Liver (tissue), 9 donors: ENCODE results near the gene SHISAL1. TPM values are rescaled to one million over a fixed set of nuclear protein-coding genes. Genes with fewer than 3 reads are reported as not detected.
"Not testable (repeated sequence)": the region's sequence is repeated elsewhere in the genome, so short reads cannot be mapped to it uniquely, and the experiment has no call there.

Source experiments
- DNase-seq: peaks from one replicate; pipeline ENCODE4 v3.0.0-alpha.2; 2017; ENCODE audit warnings: low spot score
- H3K27ac ChIP-seq, 2 donors: one replicate each; pipeline ENCODE4 v1.7.0; 2013; ENCODE audit warnings: inconsistent platforms in 2 of 2, low read length in 2 of 2, control low read depth in 1 of 2, low read depth in 1 of 2, mild to moderate bottlenecking in 1 of 2
- H3K27me3 ChIP-seq, 4 donors: one replicate each; pipeline versions ENCODE4 v1.6.1 to v1.7.0; 2013; ENCODE audit warnings: low read length in 3 of 4, inconsistent platforms in 1 of 4, mild to moderate bottlenecking in 1 of 4, moderate library complexity in 1 of 4; ENCODE audit not compliant: control insufficient read depth in 4 of 4, insufficient read depth in 4 of 4
- H3K36me3 ChIP-seq, 4 donors: one replicate each; pipeline versions ENCODE4 v1.6.1 to v1.7.0; 2013; ENCODE audit warnings: low read length in 3 of 4, mild to moderate bottlenecking in 3 of 4, low read depth in 1 of 4, moderate library complexity in 1 of 4; ENCODE audit not compliant: control insufficient read depth in 4 of 4, insufficient read depth in 3 of 4
- H3K4me1 ChIP-seq, 4 donors: one replicate each; pipeline versions ENCODE4 v1.6.1 to v1.7.0; 2013; ENCODE audit warnings: low read length in 3 of 4, mild to moderate bottlenecking in 3 of 4, moderate library complexity in 1 of 4; ENCODE audit not compliant: control insufficient read depth in 4 of 4, insufficient read depth in 4 of 4
- H3K4me3 ChIP-seq, 3 donors: one replicate each; pipeline versions ENCODE4 v1.6.1 to v1.7.0; 2013; ENCODE audit warnings: low read length in 3 of 3, control low read depth in 1 of 3, low read depth in 1 of 3, mild to moderate bottlenecking in 1 of 3
- H3K9ac ChIP-seq, 2 donors: one replicate each; pipeline ENCODE4 v1.7.0; 2013; ENCODE audit warnings: low read length in 2 of 2, mild to moderate bottlenecking in 2 of 2, moderate library complexity in 2 of 2, control low read depth in 1 of 2, low read depth in 1 of 2
- H3K9me3 ChIP-seq, 4 donors: one replicate each; pipeline versions ENCODE4 v1.6.1 to v1.7.0; 2013; ENCODE audit warnings: low read length in 3 of 4; ENCODE audit not compliant: control insufficient read depth in 4 of 4
- ATF3 ChIP-seq: IDR thresholded peaks from 2 replicates; pipeline ENCODE4 v1.6.1; 2016; ENCODE audit warnings: antibody characterized with exemption
- EGR1 ChIP-seq, 2 donors: IDR thresholded peaks; 2 replicates each; pipeline ENCODE4 v1.6.1; 2016 to 2018; ENCODE audit warnings: antibody characterized with exemption in 2 of 2, low read depth in 2 of 2
- FOXA1 ChIP-seq: IDR thresholded peaks from 2 replicates; pipeline ENCODE4 v1.6.1; 2016; ENCODE audit warnings: antibody characterized with exemption
- FOXA2 ChIP-seq: IDR thresholded peaks from 2 replicates; pipeline ENCODE4 v1.6.1; 2016; ENCODE audit warnings: antibody characterized with exemption
- GABPA ChIP-seq, 2 donors: IDR thresholded peaks in 1 of 2; conservative IDR thresholded peaks in 1 of 2; 2 replicates each; pipeline ENCODE4 v1.6.1; 2016; ENCODE audit warnings: antibody characterized with exemption in 2 of 2, mild to moderate bottlenecking in 1 of 2, moderate library complexity in 1 of 2
- HNF4A ChIP-seq, 2 donors: conservative IDR thresholded peaks; 2 replicates each; pipeline ENCODE4 v1.6.1; 2016; ENCODE audit warnings: antibody characterized with exemption in 2 of 2, mild to moderate bottlenecking in 2 of 2
- HNF4G ChIP-seq: IDR thresholded peaks from 2 replicates; pipeline ENCODE4 v1.6.1; 2016; ENCODE audit warnings: antibody characterized with exemption
- JUND ChIP-seq, 2 donors: IDR thresholded peaks; 2 replicates each; pipeline ENCODE4 v1.6.1; 2016; ENCODE audit warnings: antibody characterized with exemption in 2 of 2
- MAX ChIP-seq: IDR thresholded peaks from 2 replicates; pipeline ENCODE4 v1.6.1; 2016; ENCODE audit warnings: antibody characterized with exemption
- NR2F2 ChIP-seq: IDR thresholded peaks from 2 replicates; pipeline ENCODE4 v1.6.1; 2016; ENCODE audit warnings: antibody characterized with exemption
- RAD21 ChIP-seq, 2 donors: IDR thresholded peaks; 2 replicates each; pipeline ENCODE4 v1.6.1; 2016; ENCODE audit warnings: antibody characterized with exemption in 2 of 2, mild to moderate bottlenecking in 2 of 2
- RXRA ChIP-seq, 2 donors: IDR thresholded peaks; 2 replicates each; pipeline ENCODE4 v1.6.1; 2017 to 2018; ENCODE audit warnings: antibody characterized with exemption in 2 of 2, mild to moderate bottlenecking in 1 of 2
- SP1 ChIP-seq: IDR thresholded peaks from 2 replicates; pipeline ENCODE4 v1.6.1; 2018; ENCODE audit warnings: antibody characterized with exemption, mild to moderate bottlenecking
- TAF1 ChIP-seq: conservative IDR thresholded peaks from 2 replicates; pipeline ENCODE4 v1.6.1; 2016; ENCODE audit warnings: antibody characterized with exemption, mild to moderate bottlenecking
- YY1 ChIP-seq: IDR thresholded peaks from 2 replicates; pipeline ENCODE4 v1.6.1; 2016; ENCODE audit warnings: antibody characterized with exemption, mild to moderate bottlenecking
- WGBS: extraction: QIAGEN DNeasy Blood & Tissue Kit; methylation state at CpG from one replicate; pipeline ENCODE4 v1.1.7; 2013; 5-methylcytosine and 5-hydroxymethylcytosine counted together
- polyA plus RNA-seq, 2 donors: library from polyadenylated mRNA; stranded (reverse) in 1 of 2; unstranded in 1 of 2; fragments of 200-250 nt in 1 of 2; fragments of >200 nt in 1 of 2; fragmentation: Nextera tagmentation in 1 of 2; extraction: Ambion mirVana in 1 of 2; gene quantifications; one replicate each; pipeline versions ENCODE4 v1.2.1 to v1.2.3, GENCODE V29; 2013 to 2015
- total RNA-seq, 2 donors: library from RNA; depleted of rRNA; stranded (reverse); fragments of >200 nt; gene quantifications; one replicate each; pipeline ENCODE4 v1.2.3, GENCODE V29; 2014
- TF ChIP-seq, protein P1 (sequence below): fragments of 150-350 bp; IDR thresholded peaks from 2 replicates; pipeline ENCODE4 v1.5.1; 2017; ENCODE audit warnings: improper control_type of control experiment, low read depth, low read length; ENCODE audit not compliant: missing input control
- TF ChIP-seq, protein P2 (sequence below): IDR thresholded peaks from 2 replicates; pipeline ENCODE4 v1.6.1; 2016; ENCODE audit warnings: antibody characterized with exemption, mild to moderate bottlenecking
- TF ChIP-seq, protein P3 (sequence below): IDR thresholded peaks from 2 replicates; pipeline ENCODE4 v1.6.1; 2016; ENCODE audit warnings: antibody characterized with exemption
- donor health status: healthy.
- donor health status: healthy.
- donor health status: healthy.
- donor health status: healthy.
- donor health status: healthy.

SHISAL1 gene
- total and polyA plus RNA-seq, 4 donors: 0.07 to 0.17 (median 0.13) TPM

DNA sequence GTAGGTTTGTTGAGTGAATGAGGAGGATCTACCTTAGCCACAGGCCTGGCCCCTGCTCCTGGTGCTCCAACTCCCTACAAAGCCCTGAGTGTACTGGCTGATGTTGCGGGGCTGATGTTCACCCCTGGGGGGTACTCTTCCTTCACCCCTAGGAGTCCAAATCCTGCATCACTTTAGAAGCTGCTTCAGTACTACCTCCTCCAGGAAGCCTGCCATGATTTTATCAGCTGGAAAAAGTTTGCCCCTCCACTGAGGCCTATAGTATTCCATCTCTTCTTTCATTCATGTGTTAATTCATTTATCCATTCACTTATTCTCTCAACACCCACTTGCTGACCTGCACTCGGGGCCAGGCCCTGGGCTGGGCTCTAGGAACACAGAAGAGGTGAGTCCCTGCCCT, 7.8 kb downstream of the SHISAL1 start:
- no peak for TF ChIP-seq FOXA2
- no peak for TF ChIP-seq RXRA (IDR thresholded peaks at IDR 0.05)
- no peak for TF ChIP-seq GABPA (IDR thresholded peaks at IDR 0.05 in 1 of 2, conservative IDR thresholded peaks at IDR 0.05 in 1 of 2)
- TF ChIP-seq SP1: no peak
- TF ChIP-seq, protein P1, sequence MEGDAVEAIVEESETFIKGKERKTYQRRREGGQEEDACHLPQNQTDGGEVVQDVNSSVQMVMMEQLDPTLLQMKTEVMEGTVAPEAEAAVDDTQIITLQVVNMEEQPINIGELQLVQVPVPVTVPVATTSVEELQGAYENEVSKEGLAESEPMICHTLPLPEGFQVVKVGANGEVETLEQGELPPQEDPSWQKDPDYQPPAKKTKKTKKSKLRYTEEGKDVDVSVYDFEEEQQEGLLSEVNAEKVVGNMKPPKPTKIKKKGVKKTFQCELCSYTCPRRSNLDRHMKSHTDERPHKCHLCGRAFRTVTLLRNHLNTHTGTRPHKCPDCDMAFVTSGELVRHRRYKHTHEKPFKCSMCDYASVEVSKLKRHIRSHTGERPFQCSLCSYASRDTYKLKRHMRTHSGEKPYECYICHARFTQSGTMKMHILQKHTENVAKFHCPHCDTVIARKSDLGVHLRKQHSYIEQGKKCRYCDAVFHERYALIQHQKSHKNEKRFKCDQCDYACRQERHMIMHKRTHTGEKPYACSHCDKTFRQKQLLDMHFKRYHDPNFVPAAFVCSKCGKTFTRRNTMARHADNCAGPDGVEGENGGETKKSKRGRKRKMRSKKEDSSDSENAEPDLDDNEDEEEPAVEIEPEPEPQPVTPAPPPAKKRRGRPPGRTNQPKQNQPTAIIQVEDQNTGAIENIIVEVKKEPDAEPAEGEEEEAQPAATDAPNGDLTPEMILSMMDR: no peak
- no peak for TF ChIP-seq NR2F2
- no peak for TF ChIP-seq ATF3
- TF ChIP-seq TAF1: no peak
- TF ChIP-seq HNF4G: no peak

GRCh38 chr22:44304354-44304753, 8.4 kb downstream of the SHISAL1 start:
- Histone ChIP-seq H3K36me3 (no peaks in the 10 kb centered on the region), H3K27ac (no peak overlapping the region), H3K9ac (no peak overlapping the region), H3K4me1 (no peaks in the 10 kb centered on the region), H3K4me3 (no peak overlapping the region), H3K9me3 (no peaks in the 10 kb centered on the region), H3K27me3 (no peaks in the 10 kb centered on the region)
- TF ChIP-seq SP1: no peak
- TF ChIP-seq, protein P2, sequence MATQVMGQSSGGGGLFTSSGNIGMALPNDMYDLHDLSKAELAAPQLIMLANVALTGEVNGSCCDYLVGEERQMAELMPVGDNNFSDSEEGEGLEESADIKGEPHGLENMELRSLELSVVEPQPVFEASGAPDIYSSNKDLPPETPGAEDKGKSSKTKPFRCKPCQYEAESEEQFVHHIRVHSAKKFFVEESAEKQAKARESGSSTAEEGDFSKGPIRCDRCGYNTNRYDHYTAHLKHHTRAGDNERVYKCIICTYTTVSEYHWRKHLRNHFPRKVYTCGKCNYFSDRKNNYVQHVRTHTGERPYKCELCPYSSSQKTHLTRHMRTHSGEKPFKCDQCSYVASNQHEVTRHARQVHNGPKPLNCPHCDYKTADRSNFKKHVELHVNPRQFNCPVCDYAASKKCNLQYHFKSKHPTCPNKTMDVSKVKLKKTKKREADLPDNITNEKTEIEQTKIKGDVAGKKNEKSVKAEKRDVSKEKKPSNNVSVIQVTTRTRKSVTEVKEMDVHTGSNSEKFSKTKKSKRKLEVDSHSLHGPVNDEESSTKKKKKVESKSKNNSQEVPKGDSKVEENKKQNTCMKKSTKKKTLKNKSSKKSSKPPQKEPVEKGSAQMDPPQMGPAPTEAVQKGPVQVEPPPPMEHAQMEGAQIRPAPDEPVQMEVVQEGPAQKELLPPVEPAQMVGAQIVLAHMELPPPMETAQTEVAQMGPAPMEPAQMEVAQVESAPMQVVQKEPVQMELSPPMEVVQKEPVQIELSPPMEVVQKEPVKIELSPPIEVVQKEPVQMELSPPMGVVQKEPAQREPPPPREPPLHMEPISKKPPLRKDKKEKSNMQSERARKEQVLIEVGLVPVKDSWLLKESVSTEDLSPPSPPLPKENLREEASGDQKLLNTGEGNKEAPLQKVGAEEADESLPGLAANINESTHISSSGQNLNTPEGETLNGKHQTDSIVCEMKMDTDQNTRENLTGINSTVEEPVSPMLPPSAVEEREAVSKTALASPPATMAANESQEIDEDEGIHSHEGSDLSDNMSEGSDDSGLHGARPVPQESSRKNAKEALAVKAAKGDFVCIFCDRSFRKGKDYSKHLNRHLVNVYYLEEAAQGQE: no peak
- no peak for TF ChIP-seq FOXA2
- no peak for TF ChIP-seq RAD21 (IDR thresholded peaks at IDR 0.05)
- TF ChIP-seq JUND (IDR thresholded peaks at IDR 0.05): no peak
- TF ChIP-seq HNF4A (conservative IDR thresholded peaks at IDR 0.05): no peak
- TF ChIP-seq NR2F2: no peak
- no peak for TF ChIP-seq RXRA (IDR thresholded peaks at IDR 0.05)
- no peak for TF ChIP-seq GABPA (IDR thresholded peaks at IDR 0.05 in 1 of 2, conservative IDR thresholded peaks at IDR 0.05 in 1 of 2)
- TF ChIP-seq FOXA1: no peak
- TF ChIP-seq, protein P3, sequence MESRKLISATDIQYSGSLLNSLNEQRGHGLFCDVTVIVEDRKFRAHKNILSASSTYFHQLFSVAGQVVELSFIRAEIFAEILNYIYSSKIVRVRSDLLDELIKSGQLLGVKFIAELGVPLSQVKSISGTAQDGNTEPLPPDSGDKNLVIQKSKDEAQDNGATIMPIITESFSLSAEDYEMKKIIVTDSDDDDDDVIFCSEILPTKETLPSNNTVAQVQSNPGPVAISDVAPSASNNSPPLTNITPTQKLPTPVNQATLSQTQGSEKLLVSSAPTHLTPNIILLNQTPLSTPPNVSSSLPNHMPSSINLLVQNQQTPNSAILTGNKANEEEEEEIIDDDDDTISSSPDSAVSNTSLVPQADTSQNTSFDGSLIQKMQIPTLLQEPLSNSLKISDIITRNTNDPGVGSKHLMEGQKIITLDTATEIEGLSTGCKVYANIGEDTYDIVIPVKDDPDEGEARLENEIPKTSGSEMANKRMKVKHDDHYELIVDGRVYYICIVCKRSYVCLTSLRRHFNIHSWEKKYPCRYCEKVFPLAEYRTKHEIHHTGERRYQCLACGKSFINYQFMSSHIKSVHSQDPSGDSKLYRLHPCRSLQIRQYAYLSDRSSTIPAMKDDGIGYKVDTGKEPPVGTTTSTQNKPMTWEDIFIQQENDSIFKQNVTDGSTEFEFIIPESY: no peak
- TF ChIP-seq EGR1 (IDR thresholded peaks at IDR 0.05; ENCODE audit: low read depth in 2 of 2): no peak
- TF ChIP-seq YY1: no peak
- TF ChIP-seq TAF1: no peak
- TF ChIP-seq HNF4G: no peak
- no peak for TF ChIP-seq MAX
- TF ChIP-seq ATF3: no peak
- no peak for DNase-seq
- WGBS: 70% methylated on average over 9 of the region's 9 CpGs

More for the DNA sequence above, 7.8 kb downstream of the SHISAL1 start:
- Histone ChIP-seq H3K9ac (no peak overlapping the region), H3K27ac (no peak overlapping the region), H3K4me3 (no peak overlapping the region), H3K27me3 (no peaks in the 10 kb centered on the region), H3K36me3 (no peaks in the 10 kb centered on the region), H3K4me1 (no peaks in the 10 kb centered on the region), H3K9me3 (no peaks in the 10 kb centered on the region)
- no peak for DNase-seq
- 93% methylated on average over 2 of the region's 2 CpGs for WGBS

DNA sequence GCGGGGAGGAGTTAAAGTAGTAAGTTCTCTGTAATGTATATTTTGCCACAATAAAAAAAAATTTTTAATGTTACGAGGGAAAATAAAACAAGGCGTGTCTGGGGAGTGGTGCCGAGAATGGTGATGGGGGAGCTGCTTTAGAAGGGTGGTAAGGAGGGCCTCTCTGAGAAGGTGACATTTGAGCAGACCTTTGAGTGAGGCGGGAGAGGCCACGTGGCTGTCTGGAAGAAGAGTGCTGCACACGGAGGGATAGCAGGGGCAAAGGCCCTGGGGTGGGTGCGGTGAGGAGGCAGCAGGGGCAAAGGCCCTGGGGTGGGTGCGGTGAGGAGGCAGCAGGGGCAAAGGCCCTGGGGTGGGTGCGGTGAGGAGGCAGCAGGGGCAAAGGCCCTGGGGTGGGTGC, 10.4 kb downstream of the SHISAL1 start:
- H3K9ac ChIP-seq, H3K9me3 ChIP-seq, DNase-seq, H3K27me3 ChIP-seq, H3K4me1 ChIP-seq, H3K36me3 ChIP-seq, H3K4me3 ChIP-seq, H3K27ac ChIP-seq: not testable (repeated sequence)
- WGBS: 89% methylated on average over 9 of the region's 10 CpGs
